Gastrocnemius medialis (tissue), 4 donors: ENCODE results near the gene FNDC11. TPM values are rescaled to one million over a fixed set of nuclear protein-coding genes. Genes with fewer than 3 reads are reported as not detected.
"Not testable (repeated sequence)": the region's sequence is repeated elsewhere in the genome, so short reads cannot be mapped to it uniquely, and the experiment has no call there.

Experiments used
- ATAC-seq, 2 donors: fragments of 150-250 bp; one replicate each; pipeline ENCODE4 v1.9.1; 2016
- DNase-seq, 2 donors: peaks; one replicate each; pipeline ENCODE4 v3.0.0-alpha.2; 2019
- H3K27ac ChIP-seq, 4 donors: fragments of 200-600 bp; sonication (generic); 1 replicate in 1 of 4; 2 replicates in 3 of 4; pipeline ENCODE4 v1.5.1; 2016 to 2018; ENCODE audit warnings: mild to moderate bottlenecking in 2 of 4, moderate library complexity in 1 of 4
- H3K27me3 ChIP-seq, 3 donors: fragments of 200-600 bp; sonication (generic) in 2 of 3; 1 replicate in 1 of 3; 2 replicates in 2 of 3; pipeline versions ENCODE4 v1.5.1 to v1.6.0; 2016 to 2019; ENCODE audit warnings: mild to moderate bottlenecking in 1 of 3, moderate library complexity in 1 of 3
- H3K36me3 ChIP-seq, 2 donors: fragments of 200-600 bp; sonication (generic) in 1 of 2; one replicate each; pipeline ENCODE4 v1.5.1; 2017 to 2018
- H3K4me1 ChIP-seq, 2 donors: fragments of 200-600 bp; sonication (generic) in 1 of 2; one replicate each; pipeline ENCODE4 v1.5.1; 2016 to 2017; ENCODE audit warnings: mild to moderate bottlenecking in 2 of 2
- H3K4me3 ChIP-seq, 4 donors: fragments of 200-600 bp; sonication (generic) in 3 of 4; 1 replicate in 1 of 4; 2 replicates in 3 of 4; pipeline ENCODE4 v1.5.1; 2016 to 2019; ENCODE audit warnings: mild to moderate bottlenecking in 2 of 4
- H3K9me3 ChIP-seq, 3 donors: fragments of 200-600 bp; sonication (generic) in 2 of 3; 1 replicate in 1 of 3; 2 replicates in 2 of 3; pipeline ENCODE4 v1.5.1; 2016 to 2019
- POLR2A ChIP-seq, 2 donors: fragments of 450-650 bp; IDR thresholded peaks; one replicate each; pipeline ENCODE4 v1.6.1; 2017; ENCODE audit warnings: antibody characterized with exemption in 2 of 2, mild to moderate bottlenecking in 2 of 2, moderate library complexity in 2 of 2
- in situ Hi-C, 4 donors: fragments of 200-750 bp; cut with MboI; loops; one replicate each; pipeline versions ENCODE4 v1.15.0 to v1.8.0; 2017; ENCODE audit warnings: low sequenced_read_pairs in 4 of 4
- intact Hi-C: fragments of 100-400 bp; cut with DNase I; formaldehyde crosslinking; loops from one replicate; pipeline ENCODE4 v1.15.1; 2023; ENCODE audit warnings: low total_unique reads
- total RNA-seq, 4 donors: library from RNA; depleted of rRNA; stranded (reverse); fragments of >200 nt; gene quantifications; one replicate each; pipeline versions ENCODE4 v1.1.0 to v1.2.3, GENCODE V29; 2016
- TF ChIP-seq, protein P1 (sequence below), 5 experiments: fragments of 450-650 bp in 3 of 5; fragments of 200-600 bp in 2 of 5; sonication (generic) in 2 of 5; IDR thresholded peaks in 4 of 5; conservative IDR thresholded peaks in 1 of 5; 1 replicate in 4 of 5; 2 replicates in 1 of 5; pipeline ENCODE4 v1.5.1; 2016 to 2019; ENCODE audit warnings: antibody characterized with exemption in 5 of 5, mild to moderate bottlenecking in 3 of 5, moderate library complexity in 3 of 5

Gene FNDC11
- total RNA-seq, 4 donors from 2014 or later, result 0.13 TPM; not detected in 3

DNA sequence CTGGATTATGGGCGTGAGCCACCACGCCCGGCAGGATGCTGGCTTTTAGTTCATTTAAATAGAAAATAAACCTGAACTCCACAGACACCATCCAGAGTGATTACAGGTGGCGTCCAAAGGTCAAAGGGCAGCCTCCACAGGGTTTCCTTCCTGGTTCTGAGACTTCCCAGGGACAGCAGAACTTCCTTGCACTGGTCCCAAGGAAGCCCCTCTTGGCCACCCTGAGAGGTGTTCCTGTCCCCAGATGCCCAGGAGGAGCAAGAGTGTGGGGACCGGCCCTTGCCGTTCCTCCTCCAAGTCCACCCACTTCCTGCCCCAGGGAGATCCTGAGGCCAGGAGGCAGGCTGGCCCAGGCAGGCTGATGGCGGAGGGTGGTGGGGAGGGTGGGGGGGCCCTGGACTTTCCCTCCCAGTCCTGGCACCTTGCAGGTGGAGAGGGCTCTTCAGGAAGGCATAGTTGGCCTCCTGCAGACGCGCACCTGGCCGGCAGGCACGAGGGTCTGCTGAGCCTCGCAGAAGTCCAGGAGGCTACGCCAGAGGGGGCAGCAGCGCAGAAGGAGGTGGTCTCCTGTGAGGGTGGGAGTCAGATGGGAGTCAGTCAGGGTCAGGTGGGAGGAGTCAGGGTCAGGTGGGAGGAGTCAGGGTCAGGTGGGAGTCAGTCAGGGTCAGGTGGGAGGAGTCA is 5.0 kb downstream of the FNDC11 start:
- intact Hi-C loops, result no loop called here
- in situ Hi-C loops, result no loop called here
- Histone ChIP-seq H3K27ac (no peak overlapping the region), H3K36me3 (peaks cover 0 to 9% of the 10 kb centered on the region in 2 donors), H3K4me3 (no peak overlapping the region), H3K27me3 (peaks cover 0 to 6% (median 5%) of the 10 kb centered on the region in 3 donors), H3K9me3 (no peaks in the 10 kb centered on the region), H3K4me1 (no peaks in the 10 kb centered on the region)
- TF ChIP-seq, protein P1, sequence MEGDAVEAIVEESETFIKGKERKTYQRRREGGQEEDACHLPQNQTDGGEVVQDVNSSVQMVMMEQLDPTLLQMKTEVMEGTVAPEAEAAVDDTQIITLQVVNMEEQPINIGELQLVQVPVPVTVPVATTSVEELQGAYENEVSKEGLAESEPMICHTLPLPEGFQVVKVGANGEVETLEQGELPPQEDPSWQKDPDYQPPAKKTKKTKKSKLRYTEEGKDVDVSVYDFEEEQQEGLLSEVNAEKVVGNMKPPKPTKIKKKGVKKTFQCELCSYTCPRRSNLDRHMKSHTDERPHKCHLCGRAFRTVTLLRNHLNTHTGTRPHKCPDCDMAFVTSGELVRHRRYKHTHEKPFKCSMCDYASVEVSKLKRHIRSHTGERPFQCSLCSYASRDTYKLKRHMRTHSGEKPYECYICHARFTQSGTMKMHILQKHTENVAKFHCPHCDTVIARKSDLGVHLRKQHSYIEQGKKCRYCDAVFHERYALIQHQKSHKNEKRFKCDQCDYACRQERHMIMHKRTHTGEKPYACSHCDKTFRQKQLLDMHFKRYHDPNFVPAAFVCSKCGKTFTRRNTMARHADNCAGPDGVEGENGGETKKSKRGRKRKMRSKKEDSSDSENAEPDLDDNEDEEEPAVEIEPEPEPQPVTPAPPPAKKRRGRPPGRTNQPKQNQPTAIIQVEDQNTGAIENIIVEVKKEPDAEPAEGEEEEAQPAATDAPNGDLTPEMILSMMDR (IDR thresholded peaks at IDR 0.05 in 4 of 5, conservative IDR thresholded peaks at IDR 0.05 in 1 of 5), result no peak
- TF ChIP-seq POLR2A (IDR thresholded peaks at IDR 0.05), result no peak
- ATAC-seq (no peak), DNase-seq (no peak)

DNA sequence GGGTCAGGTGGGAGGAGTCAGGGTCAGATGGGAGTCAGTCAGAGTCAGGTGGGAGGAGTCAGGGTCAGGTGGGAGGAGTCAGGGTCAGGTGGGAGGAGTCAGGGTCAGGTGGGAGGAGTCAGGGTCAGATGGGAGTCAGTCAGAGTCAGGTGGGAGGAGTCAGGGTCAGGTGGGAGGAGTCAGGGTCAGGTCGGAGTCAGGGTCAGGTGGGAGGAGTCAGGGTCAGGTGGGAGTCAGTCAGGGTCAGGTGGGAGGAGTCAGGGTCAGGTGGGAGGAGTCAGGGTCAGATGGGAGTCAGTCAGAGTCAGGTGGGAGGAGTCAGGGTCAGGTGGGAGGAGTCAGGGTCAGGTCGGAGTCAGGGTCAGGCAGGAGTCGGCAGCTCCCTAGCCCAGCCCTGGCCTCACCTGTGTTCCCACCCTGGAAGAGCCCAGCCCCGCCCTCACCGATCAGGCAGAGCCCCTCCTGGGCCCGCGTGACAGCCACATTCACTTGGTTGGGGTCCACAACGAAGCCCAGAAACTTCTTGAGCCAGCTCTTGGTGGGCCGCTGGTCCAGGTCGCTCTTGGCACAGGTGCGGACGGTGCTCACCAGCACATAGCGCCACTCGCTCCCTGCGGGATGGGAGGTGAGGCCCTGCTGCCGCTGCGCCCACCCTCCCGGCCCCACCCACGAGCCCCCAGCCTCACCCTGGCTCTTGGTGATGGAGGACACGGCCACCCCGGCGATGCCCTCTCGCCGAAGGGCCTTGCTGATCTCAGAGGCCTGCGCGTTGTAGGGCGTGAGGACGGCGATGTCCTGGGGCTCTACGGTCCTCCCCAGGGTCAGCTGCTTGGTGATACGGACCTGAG is 5.8 kb downstream of the FNDC11 start:
- H3K27me3 ChIP-seq, in situ Hi-C loops, H3K9me3 ChIP-seq, intact Hi-C loops, ATAC-seq, H3K4me1 ChIP-seq, DNase-seq, H3K36me3 ChIP-seq, H3K4me3 ChIP-seq, H3K27ac ChIP-seq: not testable (repeated sequence)

DNA sequence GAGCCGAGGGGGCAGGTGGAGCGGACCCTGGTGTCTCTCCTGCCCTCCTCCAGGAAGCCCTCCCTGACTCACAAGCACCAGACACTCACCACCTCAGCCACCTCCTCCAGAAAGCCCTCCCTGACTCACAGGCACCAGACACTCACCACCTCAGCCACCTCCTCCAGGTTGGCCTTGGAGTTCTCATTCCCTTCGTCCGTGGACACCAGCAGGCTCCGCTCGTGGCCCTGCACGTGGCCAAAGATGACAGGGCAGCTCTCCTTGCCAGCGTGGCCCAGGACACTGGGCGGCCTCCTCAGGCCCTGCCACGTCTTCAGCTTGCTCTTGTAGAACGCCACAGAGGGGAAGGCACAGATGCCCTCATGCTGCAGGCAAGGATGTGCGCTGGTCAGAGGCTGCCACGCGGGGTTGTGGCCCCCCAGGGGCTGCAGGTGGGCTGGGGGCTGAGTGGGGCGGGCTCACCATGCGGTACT is 6.4 kb downstream of the FNDC11 start:
- Histone ChIP-seq H3K27me3 (no peaks in the 10 kb centered on the region), H3K9me3 (no peaks in the 10 kb centered on the region), H3K4me3 (no peak overlapping the region), H3K4me1 (no peaks in the 10 kb centered on the region), H3K36me3 (peaks cover 0 to 9% of the 10 kb centered on the region in 2 donors), H3K27ac (no peak overlapping the region)
- in situ Hi-C loops, result no loop called here
- intact Hi-C loops, result no loop called here
- ATAC-seq (no peak), DNase-seq (no peak)
- TF ChIP-seq, protein P1 (IDR thresholded peaks at IDR 0.05 in 4 of 5, conservative IDR thresholded peaks at IDR 0.05 in 1 of 5), result no peak
- no peak for TF ChIP-seq POLR2A (IDR thresholded peaks at IDR 0.05)

DNA sequence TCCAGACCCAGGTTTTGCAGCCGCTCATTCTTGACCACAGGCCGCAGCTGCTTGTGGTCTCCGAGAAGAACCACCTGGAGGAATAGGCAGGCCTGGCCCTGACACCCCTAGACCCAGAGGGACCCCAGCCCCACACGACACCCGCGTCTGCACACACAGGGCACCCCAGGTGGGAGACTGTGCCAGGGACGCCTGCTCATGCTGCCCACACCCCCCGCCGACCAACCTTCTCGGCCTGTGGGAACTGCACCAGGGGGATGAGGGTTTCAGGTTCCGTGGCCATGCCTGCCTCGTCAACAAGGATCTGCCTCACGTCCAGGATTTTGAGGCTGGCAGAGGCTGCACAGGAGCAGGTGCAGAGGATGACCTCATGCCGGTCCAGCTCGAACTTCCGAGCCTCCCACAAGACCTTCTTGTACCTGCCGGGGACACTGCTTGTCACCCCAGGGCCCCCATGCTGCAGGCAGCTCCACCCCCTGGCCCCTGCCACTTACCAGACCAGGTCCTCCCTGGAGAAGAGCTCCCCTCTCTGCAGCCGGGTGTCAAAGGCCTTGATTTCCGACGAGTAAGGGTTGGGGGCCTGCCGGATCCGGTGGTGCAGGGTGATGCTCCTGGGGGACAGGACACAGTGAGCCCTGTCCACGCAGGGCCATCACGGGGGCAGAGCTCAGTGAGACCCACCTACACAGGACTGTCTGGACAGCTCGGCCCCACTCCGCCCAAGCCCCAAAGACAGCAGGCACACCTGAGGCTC is 7.1 kb downstream of the FNDC11 start:
- Histone ChIP-seq H3K4me1 (no peaks in the 10 kb centered on the region), H3K27me3 (no peaks in the 10 kb centered on the region), H3K27ac (no peak overlapping the region), H3K36me3 (peaks cover 0 to 9% of the 10 kb centered on the region in 2 donors), H3K9me3 (no peaks in the 10 kb centered on the region), H3K4me3 (no peak overlapping the region)
- intact Hi-C loops, result no loop called here
- DNase-seq (no peak), ATAC-seq (no peak)
- in situ Hi-C loops, result no loop called here
- no peak for TF ChIP-seq POLR2A (IDR thresholded peaks at IDR 0.05)
- TF ChIP-seq, protein P1 (IDR thresholded peaks at IDR 0.05 in 4 of 5, conservative IDR thresholded peaks at IDR 0.05 in 1 of 5), result no peak
